HepG2 (cell line): ENCODE measurements around the gene PPP3R1. TPM values are rescaled to one million over a fixed set of nuclear protein-coding genes. Genes with fewer than 3 reads are reported as not detected.

ENCODE experiments used
- ARNT ChIP-seq: fragments of 450-650 bp; IDR thresholded peaks from 2 replicates; pipeline ENCODE4 v1.6.1; 2017
- CBX2 ChIP-seq, 2 experiments: fragments of 200-600 bp in 1 of 2; sonication (generic); formaldehyde crosslinking in 1 of 2; IDR thresholded peaks; 2 replicates each; pipeline versions ENCODE4 v1.7.0 to v1.8.1; 2018 to 2022; ENCODE audit warnings: low read depth in 2 of 2, low read length in 1 of 2, mild to moderate bottlenecking in 1 of 2, missing genetic modification reagents in 1 of 2
- FOXA1 ChIP-seq, 2 experiments: fragments of 450-650 bp in 1 of 2; sonication (generic) in 1 of 2; formaldehyde crosslinking in 1 of 2; IDR thresholded peaks; 2 replicates each; pipeline versions ENCODE4 v1.4.0 to v1.6.1; 2016 to 2020; ENCODE audit warnings: missing genetic modification reagents in 1 of 2
- HNRNPLL ChIP-seq: fragments of 200-400 bp; formaldehyde crosslinking; IDR thresholded peaks from 2 replicates; pipeline ENCODE4 v1.6.1; 2017; ENCODE audit warnings: mild to moderate bottlenecking, low read depth, low read length; ENCODE audit not compliant: poor library complexity, severe bottlenecking
- IKZF4 ChIP-seq: sonication (generic); formaldehyde crosslinking; IDR thresholded peaks from 2 replicates; pipeline ENCODE4 v1.5.1; 2020; ENCODE audit warnings: borderline replicate concordance, mild to moderate bottlenecking, low read depth, missing genetic modification reagents; ENCODE audit errors: not compliant biosample characterization
- KAT8 ChIP-seq: IDR thresholded peaks from 2 replicates; pipeline ENCODE4 v1.6.1; 2016; ENCODE audit warnings: missing genetic modification reagents, missing compliant biosample characterization
- LBX2 ChIP-seq: sonication (generic); formaldehyde crosslinking; IDR thresholded peaks from 2 replicates; pipeline ENCODE4 v1.5.0; 2020; ENCODE audit warnings: missing genetic modification reagents, mild to moderate bottlenecking, borderline replicate concordance
- WIZ ChIP-seq: sonication (generic); formaldehyde crosslinking; IDR thresholded peaks from 2 replicates; pipeline ENCODE4 v1.5.1; 2020; ENCODE audit warnings: mild to moderate bottlenecking, missing genetic modification reagents
- XBP1 ChIP-seq: sonication (generic); formaldehyde crosslinking; IDR thresholded peaks from 2 replicates; pipeline ENCODE4 v1.5.0; 2020; ENCODE audit warnings: missing genetic modification reagents
- ZNF34 ChIP-seq: sonication (generic); formaldehyde crosslinking; IDR thresholded peaks from 2 replicates; pipeline ENCODE4 v1.4.0; 2020; ENCODE audit warnings: mild to moderate bottlenecking, missing genetic modification reagents, borderline replicate concordance
- ZNF451 ChIP-seq: sonication (generic); formaldehyde crosslinking; IDR thresholded peaks from 2 replicates; pipeline ENCODE4 v1.5.0; 2020; ENCODE audit warnings: mild to moderate bottlenecking, missing genetic modification reagents
- ZNF564 ChIP-seq: sonication (generic); formaldehyde crosslinking; IDR thresholded peaks from 2 replicates; pipeline ENCODE4 v1.8.1; 2023; ENCODE audit warnings: mild to moderate bottlenecking, missing genetic modification reagents
- ZNF605 ChIP-seq: sonication (generic); formaldehyde crosslinking; IDR thresholded peaks from 2 replicates; pipeline ENCODE4 v1.8.0; 2022; ENCODE audit warnings: mild to moderate bottlenecking, missing genetic modification reagents
- ZNF670 ChIP-seq: sonication (generic); formaldehyde crosslinking; IDR thresholded peaks from 2 replicates; pipeline ENCODE4 v1.8.0; 2022; ENCODE audit warnings: mild to moderate bottlenecking, missing genetic modification reagents, borderline replicate concordance
- polyA plus RNA-seq, 8 experiments: library from polyadenylated mRNA; depleted of rRNA in 3 of 8; stranded (reverse) in 7 of 8; unstranded in 1 of 8; fragments of >200 nt; fragmentation: Illumina TruSeq in 4 of 8; extraction: Trizol in 4 of 8; gene quantifications; 2 replicates each; pipeline versions ENCODE4 v1.2.1 to v1.2.3, GENCODE V29; 2011 to 2016; ENCODE audit warnings: low read depth in 4 of 8, missing spikeins in 1 of 8, mixed read lengths in 1 of 8; ENCODE audit not compliant: insufficient read depth in 1 of 8
- total RNA-seq, 5 experiments: library from RNA; depleted of rRNA; stranded (reverse); fragments of >200 nt; fragmentation: Illumina TruSeq; extraction: Trizol; gene quantifications; 2 replicates each; pipeline ENCODE4 v1.2.3, GENCODE V29; 2016; ENCODE audit warnings: low read depth in 1 of 5

PPP3R1 gene
- total and polyA plus RNA-seq, 2 of the 13 experiments (the other 11 are each of a cell fraction or from before 2014, with no cell fraction given): 11.6 to 25.7 TPM

- TF ChIP-seq IKZF4 (CRISPR knock-in tag) (no peak), KAT8 (peak; percentile 37; the same call in 1 of the 2 replicates), ARNT (no peak), ZNF34 (CRISPR knock-in tag) (0 out of 2 replicates have a peak, but pooled peaks have one; percentile 37), WIZ (CRISPR knock-in tag) (no peak), LBX2 (CRISPR knock-in tag) (no peak), FOXA1 (IDR thresholded peaks at IDR 0.05) (no peak), FOXA1 (CRISPR knock-in tag; IDR thresholded peaks at IDR 0.05) (peak; percentile 37; the same call in 1 of the 2 replicates), XBP1 (CRISPR knock-in tag) (no peak), HNRNPLL (no peak), ZNF605 (CRISPR knock-in tag) (no peak), ZNF451 (CRISPR knock-in tag) (no peak), ZNF670 (CRISPR knock-in tag) (no peak), ZNF564 (CRISPR knock-in tag) (0 out of 2 replicates have a peak, but pooled peaks have one; percentile 10), CBX2 (IDR thresholded peaks at IDR 0.05; ENCODE audit: low read depth, low read length) (no peak), CBX2 (CRISPR knock-in tag; IDR thresholded peaks at IDR 0.05; ENCODE audit: low read depth) (no peak)
Measured at GRCh38 chr2:68250652-68251186, 1.6 kb downstream of the PPP3R1 start (continued).
